Gastroesophageal sphincter (tissue), 4 donors: ENCODE measurements around the gene BPGM. TPM values are rescaled to one million over a fixed set of nuclear protein-coding genes. Genes with fewer than 3 reads are reported as not detected.

Experiments
- ATAC-seq: fragments of 150-250 bp; one replicate; pipeline ENCODE4 v1.9.1; 2016; ENCODE audit warnings: mild to moderate bottlenecking, moderate library complexity
- H3K27ac ChIP-seq, 4 donors: fragments of 200-600 bp; sonication (generic) in 3 of 4; 1 replicate in 3 of 4; 2 replicates in 1 of 4; pipeline ENCODE4 v1.5.1; 2016 to 2019
- H3K27me3 ChIP-seq: fragments of 200-600 bp; sonication (generic); one replicate; pipeline ENCODE4 v1.5.1; 2019
- H3K36me3 ChIP-seq, 2 donors: fragments of 200-600 bp; sonication (generic); one replicate each; pipeline ENCODE4 v1.5.1; 2019; ENCODE audit warnings: control low read depth in 1 of 2
- H3K4me1 ChIP-seq, 3 donors: fragments of 200-600 bp; sonication (generic); 1 replicate in 2 of 3; 2 replicates in 1 of 3; pipeline ENCODE4 v1.5.1; 2016 to 2019; ENCODE audit warnings: control low read depth in 2 of 3
- H3K4me3 ChIP-seq, 2 donors: fragments of 200-600 bp; sonication (generic); one replicate each; pipeline ENCODE4 v1.5.1; 2019; ENCODE audit warnings: mild to moderate bottlenecking in 1 of 2, moderate library complexity in 1 of 2
- H3K9me3 ChIP-seq, 3 donors: fragments of 200-600 bp; sonication (generic); one replicate each; pipeline ENCODE4 v1.5.1; 2017 to 2019; ENCODE audit warnings: control low read depth in 2 of 3
- EP300 ChIP-seq: sonication (generic); formaldehyde crosslinking; IDR thresholded peaks from one replicate; pipeline ENCODE4 v1.6.1; 2017; ENCODE audit warnings: antibody characterized with exemption, mild to moderate bottlenecking
- POLR2A ChIP-seq, 2 donors: fragments of 450-650 bp; IDR thresholded peaks; one replicate each; pipeline ENCODE4 v1.6.1; 2017; ENCODE audit warnings: antibody characterized with exemption in 2 of 2, mild to moderate bottlenecking in 2 of 2, moderate library complexity in 1 of 2
- POLR2AphosphoS5 ChIP-seq: sonication (generic); formaldehyde crosslinking; IDR thresholded peaks from one replicate; pipeline ENCODE4 v1.6.1; 2017; ENCODE audit warnings: antibody characterized with exemption
- WGBS, 2 donors: methylation state at CpG; one replicate each; pipeline ENCODE4 v1.1.5; 2018; ENCODE audit warnings: low coverage in 1 of 2; 5-methylcytosine and 5-hydroxymethylcytosine counted together
- total RNA-seq, 4 donors: library from RNA; depleted of rRNA; stranded (reverse); fragments of >200 nt; gene quantifications; one replicate each; pipeline ENCODE4 v1.1.0, GENCODE V29; 2016
- TF ChIP-seq, protein P1 (sequence below), 4 experiments: fragments of 200-600 bp in 2 of 4; fragments of 450-650 bp in 2 of 4; sonication (generic) in 1 of 4; IDR thresholded peaks; one replicate each; pipeline ENCODE4 v1.5.1; 2017 to 2019; ENCODE audit warnings: antibody characterized with exemption in 4 of 4, mild to moderate bottlenecking in 2 of 4, moderate library complexity in 2 of 4

BPGM gene
- total RNA-seq, 4 donors from 2014 or later: 16.0 to 35.6 (median 29.6) TPM

DNA sequence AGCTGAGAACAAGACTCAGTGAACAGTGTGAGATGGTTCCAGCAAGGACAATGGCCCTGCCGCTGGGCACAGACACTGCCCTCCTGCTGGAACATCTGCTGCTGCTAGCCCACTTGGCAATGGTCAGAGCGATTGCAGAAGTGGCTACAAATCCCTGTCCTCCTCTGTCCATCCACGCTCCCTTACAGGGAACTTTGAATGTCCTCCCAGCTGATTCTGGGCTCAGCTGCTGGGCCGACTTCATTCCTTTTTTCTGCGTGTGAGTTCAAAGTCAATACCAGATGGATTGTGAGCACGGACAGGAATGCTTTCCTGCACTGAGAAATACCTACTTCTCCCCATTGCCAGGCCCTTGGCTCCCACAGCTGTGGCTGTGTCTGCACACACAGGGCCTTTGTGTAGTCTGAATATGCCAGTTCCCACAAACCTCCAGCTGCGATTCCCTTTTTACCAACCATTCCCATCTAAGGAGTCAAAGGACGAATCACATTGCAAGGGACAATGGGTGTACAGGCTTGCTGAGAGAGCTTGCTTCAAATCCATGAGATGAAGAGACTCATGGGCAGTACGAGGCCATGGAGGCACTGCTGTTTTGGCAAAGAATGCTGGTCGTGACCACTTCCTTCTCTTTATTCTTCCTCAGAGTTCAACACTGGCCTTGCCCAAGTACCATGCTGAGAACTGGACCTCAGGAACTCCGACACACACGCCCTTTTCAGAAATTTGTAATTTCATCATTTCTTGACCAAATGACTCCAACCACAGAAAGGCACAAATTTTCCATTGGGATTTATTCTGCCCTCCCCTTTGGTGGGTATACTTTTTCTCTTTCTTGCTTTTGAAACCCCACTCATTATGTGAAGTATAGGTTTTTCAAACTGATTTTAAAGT lies 44.2 kb downstream of the BPGM start:
- no peaks in the 10 kb centered on the region for H3K36me3 ChIP-seq
- H3K9me3 ChIP-seq: no peaks in the 10 kb centered on the region
- WGBS, 2 donors: 71 to 100% methylated on average over 3 to 7 of the region's 12 CpGs
- peaks cover 0 to 80% (median 13%) of the 10 kb centered on the region in 3 donors for H3K4me1 ChIP-seq
- peak overlapping the region; percentile 68 to 88 (median 85) for H3K27ac ChIP-seq
- peak; percentile 35 for ATAC-seq
- TF ChIP-seq, protein P1, sequence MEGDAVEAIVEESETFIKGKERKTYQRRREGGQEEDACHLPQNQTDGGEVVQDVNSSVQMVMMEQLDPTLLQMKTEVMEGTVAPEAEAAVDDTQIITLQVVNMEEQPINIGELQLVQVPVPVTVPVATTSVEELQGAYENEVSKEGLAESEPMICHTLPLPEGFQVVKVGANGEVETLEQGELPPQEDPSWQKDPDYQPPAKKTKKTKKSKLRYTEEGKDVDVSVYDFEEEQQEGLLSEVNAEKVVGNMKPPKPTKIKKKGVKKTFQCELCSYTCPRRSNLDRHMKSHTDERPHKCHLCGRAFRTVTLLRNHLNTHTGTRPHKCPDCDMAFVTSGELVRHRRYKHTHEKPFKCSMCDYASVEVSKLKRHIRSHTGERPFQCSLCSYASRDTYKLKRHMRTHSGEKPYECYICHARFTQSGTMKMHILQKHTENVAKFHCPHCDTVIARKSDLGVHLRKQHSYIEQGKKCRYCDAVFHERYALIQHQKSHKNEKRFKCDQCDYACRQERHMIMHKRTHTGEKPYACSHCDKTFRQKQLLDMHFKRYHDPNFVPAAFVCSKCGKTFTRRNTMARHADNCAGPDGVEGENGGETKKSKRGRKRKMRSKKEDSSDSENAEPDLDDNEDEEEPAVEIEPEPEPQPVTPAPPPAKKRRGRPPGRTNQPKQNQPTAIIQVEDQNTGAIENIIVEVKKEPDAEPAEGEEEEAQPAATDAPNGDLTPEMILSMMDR (IDR thresholded peaks at IDR 0.05): no peak
- TF ChIP-seq EP300: no peak
- TF ChIP-seq POLR2AphosphoS5: no peak
- no peak for TF ChIP-seq POLR2A (IDR thresholded peaks at IDR 0.05)
- H3K4me3 ChIP-seq: no peak overlapping the region
- no peaks in the 10 kb centered on the region for H3K27me3 ChIP-seq

DNA sequence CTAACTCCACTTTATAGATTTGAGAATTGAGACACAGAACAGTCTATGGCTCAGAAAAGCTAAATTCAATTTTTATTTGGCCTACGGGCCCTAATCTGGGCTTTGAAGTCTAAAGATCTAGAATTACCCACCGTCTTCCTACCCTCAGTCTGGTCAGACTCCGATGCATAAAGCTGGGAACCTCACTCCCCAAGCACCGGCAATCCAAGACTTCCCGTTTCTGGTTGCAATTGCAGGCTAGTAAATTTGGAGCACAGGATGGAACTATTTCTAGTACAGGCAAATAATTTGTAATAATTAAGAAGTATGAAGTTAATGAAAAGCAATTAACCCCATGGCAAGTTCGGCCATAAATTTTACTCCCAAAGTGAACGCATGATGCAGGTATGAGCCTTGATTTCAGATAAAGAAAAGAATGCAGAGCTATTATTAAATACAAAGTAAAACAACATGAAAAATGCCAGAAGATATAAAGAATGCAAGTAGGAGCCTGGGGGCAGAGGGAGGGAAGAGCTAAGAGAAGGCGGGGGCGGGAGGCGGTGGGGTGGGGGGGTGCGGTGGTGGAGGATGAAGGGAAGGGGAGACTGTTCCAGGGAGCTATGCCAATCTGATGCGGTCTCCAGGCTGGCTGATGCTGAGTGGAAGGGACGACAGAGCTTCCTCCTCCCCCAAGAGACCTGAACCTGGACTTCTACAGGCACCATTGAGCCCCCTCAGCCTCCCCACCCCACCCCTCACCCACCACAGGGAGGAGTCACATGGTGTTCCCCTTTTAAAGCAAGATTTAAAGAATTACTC lies 45.1 kb downstream of the BPGM start:
- Histone ChIP-seq H3K4me3 (no peak overlapping the region), H3K9me3 (no peaks in the 10 kb centered on the region), H3K27ac (peak overlapping the region; percentile 68 to 88 (median 85)), H3K27me3 (no peaks in the 10 kb centered on the region), H3K4me1 (peaks cover 0 to 82% (median 13%) of the 10 kb centered on the region in 3 donors), H3K36me3 (no peaks in the 10 kb centered on the region)
- no peak for ATAC-seq
- WGBS, 2 donors: 36 to 66% methylated on average over 8 to 11 of the region's 13 CpGs
- no peak for TF ChIP-seq POLR2AphosphoS5
- TF ChIP-seq, protein P1 (IDR thresholded peaks at IDR 0.05): no peak
- no peak for TF ChIP-seq EP300
- no peak for TF ChIP-seq POLR2A (IDR thresholded peaks at IDR 0.05)

DNA sequence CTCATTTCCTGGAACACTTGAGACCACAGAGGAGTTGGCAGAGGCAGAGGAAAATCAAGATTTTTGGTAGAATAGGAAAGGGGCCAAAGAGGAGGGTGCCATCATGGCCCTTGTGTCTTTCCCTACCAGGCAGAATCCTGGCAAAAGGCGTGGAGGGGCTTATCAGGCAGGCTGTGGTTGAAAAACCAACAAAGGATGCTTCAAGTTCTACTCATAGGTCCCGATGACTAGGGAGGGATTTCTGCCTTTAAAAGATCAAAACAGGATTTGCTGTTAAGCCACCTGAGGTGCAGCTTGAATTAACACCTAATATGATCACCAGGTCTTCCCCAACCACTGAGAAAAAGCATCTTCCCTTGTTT lies 45.7 kb downstream of the BPGM start:
- WGBS, 2 donors: 64 to 80% methylated on average over 1 to 2 of the region's 2 CpGs
- no peak for ATAC-seq
- TF ChIP-seq POLR2AphosphoS5: no peak
- no peak for TF ChIP-seq POLR2A (IDR thresholded peaks at IDR 0.05)
- TF ChIP-seq, protein P1 (IDR thresholded peaks at IDR 0.05): no peak
- TF ChIP-seq EP300: no peak
- Histone ChIP-seq H3K9me3 (no peaks in the 10 kb centered on the region), H3K27ac (peak overlapping the region in 2 of 4 donors; percentile 43 to 86), H3K36me3 (no peaks in the 10 kb centered on the region), H3K4me3 (no peak overlapping the region), H3K4me1 (peaks cover 0 to 76% (median 13%) of the 10 kb centered on the region in 3 donors), H3K27me3 (no peaks in the 10 kb centered on the region)

DNA sequence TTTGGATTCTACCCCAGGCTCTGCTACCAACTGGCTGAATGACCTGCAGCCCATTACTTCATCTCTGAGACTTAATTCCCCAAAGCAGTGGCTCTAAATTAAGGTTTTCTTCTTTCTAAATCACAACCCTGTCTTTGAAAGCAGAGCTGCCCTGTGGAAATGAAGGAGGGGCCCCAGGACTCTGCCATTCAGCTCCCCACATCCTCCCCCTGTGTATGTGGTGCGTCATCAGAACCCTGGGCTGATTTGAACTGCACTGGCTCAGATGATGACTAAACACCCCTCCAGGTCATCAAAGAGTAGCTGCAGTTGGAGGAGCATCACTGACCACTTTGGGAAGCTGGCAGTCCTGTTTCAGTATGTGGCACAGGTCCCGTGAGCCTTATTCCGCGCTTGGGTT lies 46.6 kb downstream of the BPGM start:
- Histone ChIP-seq H3K36me3 (no peaks in the 10 kb centered on the region), H3K4me3 (no peak overlapping the region), H3K9me3 (no peaks in the 10 kb centered on the region), H3K4me1 (peaks cover 0 to 70% (median 13%) of the 10 kb centered on the region in 3 donors), H3K27ac (peak overlapping the region in 1 of 4 donors; percentile 86), H3K27me3 (no peaks in the 10 kb centered on the region)
- no peak for TF ChIP-seq POLR2A (IDR thresholded peaks at IDR 0.05)
- TF ChIP-seq, protein P1 (IDR thresholded peaks at IDR 0.05): no peak
- TF ChIP-seq POLR2AphosphoS5: no peak
- no peak for TF ChIP-seq EP300
- ATAC-seq: peak; percentile 26
- WGBS, 2 donors: 81 to 83% methylated on average over 2 to 4 of the region's 4 CpGs
